K562 treated with DMSO at 1 percent for 24 hours (cell line): Measurements from ENCODE around the gene RGS10. TPM values are rescaled to one million over a fixed set of nuclear protein-coding genes. Genes with fewer than 3 reads are reported as not detected.

Experiments
- total RNA-seq: library from RNA; unstranded; fragments of 300-600 nt; gene quantifications from 2 replicates; pipeline ENCODE4 v1.2.3, GENCODE V29; 2022; ENCODE audit warnings: low read depth; ENCODE audit not compliant: insufficient read depth

The RGS10 gene
- 62.9 and 66.8 TPM in 2 replicates for total RNA-seq

GRCh38 chr10:119542357-119542987, at the start of gene RGS10:
TSS of gene RGS10 (minus strand) at chr10:119542719. CDS start at chr10:119542638, 81 bp downstream.

Other genes starting within 250 kb of the RGS10 start
- gene TIAL1, start 54.2 kb upstream of the RGS10 start, total RNA-seq: 39.1 and 53.3 TPM in 2 replicates
- gene BAG3, start 108.7 kb upstream of the RGS10 start, total RNA-seq: 40.0 and 40.5 TPM in 2 replicates
- gene INPP5F, start 183.3 kb upstream of the RGS10 start, total RNA-seq: 4.3 and 4.4 TPM in 2 replicates